ENCODE data around the gene CHST15.

Gene CHST15

GRCh38 chr10:124065382-124066125, 27.8 kb downstream of the CHST15 start:
- DNase-seq (ENCODE audit: low read depth) = no peak

DNA sequence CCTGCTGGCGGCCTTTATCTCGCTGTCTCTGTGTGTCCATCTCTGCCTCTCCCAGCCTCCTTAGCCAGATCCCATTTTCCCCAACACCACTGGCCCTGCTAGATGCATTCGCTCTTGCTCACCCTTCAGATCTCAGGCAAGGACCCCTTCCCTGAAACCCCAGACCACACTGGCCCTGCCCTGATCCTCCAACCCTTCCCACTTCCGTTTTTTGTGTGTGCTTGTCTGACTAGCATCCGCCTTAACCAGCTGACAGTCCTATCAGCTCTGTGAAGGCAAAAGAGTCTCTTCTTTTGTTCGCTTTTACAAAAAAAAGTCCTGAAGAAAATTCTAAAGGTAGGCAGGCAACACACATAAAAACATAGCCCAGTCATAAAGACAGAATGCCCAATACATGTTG, 28.7 kb downstream of the CHST15 start:
- DNase-seq (ENCODE audit: low read depth) = no peak

GRCh38 chr10:124063750-124064603, 29.4 kb downstream of the CHST15 start:
- no peak for DNase-seq (ENCODE audit: low read depth)

DNA sequence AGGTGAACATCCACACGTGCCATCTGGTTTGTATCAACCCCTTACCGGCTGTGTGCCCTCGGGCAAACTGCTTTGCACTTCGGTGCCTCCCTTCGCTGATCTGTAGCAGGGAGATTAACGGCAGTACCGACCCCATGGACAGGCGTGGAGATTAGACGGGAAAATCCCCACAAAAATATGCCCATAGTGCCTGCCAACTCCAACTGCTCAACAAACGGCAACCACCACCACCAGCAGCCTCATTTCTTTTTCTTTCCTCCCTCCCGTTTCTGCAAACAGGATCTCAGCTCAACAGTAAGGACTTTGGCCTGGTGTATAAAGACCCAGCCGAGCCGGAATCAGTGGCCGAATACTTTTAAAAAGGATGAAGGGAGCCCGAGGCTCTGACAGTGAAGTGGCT, 31.0 kb downstream of the CHST15 start:
- DNase-seq (ENCODE audit: low read depth) = no peak

- no peak for DNase-seq (ENCODE audit: low read depth)
Measured at GRCh38 chr10:124061030-124061429, 32.4 kb downstream of the CHST15 start.

- no peak for DNase-seq (ENCODE audit: low read depth)
Measured at GRCh38 chr10:124060148-124060720, 33.2 kb downstream of the CHST15 start.

GRCh38 chr10:124059551-124059950, 33.8 kb downstream of the CHST15 start:
- DNase-seq (ENCODE audit: low read depth) = no peak

GRCh38 chr10:124058346-124059003, 34.9 kb downstream of the CHST15 start:
- no peak for DNase-seq (ENCODE audit: low read depth)

GRCh38 chr10:124057601-124058000, 35.8 kb downstream of the CHST15 start:
- DNase-seq (ENCODE audit: low read depth) = no peak

DNA sequence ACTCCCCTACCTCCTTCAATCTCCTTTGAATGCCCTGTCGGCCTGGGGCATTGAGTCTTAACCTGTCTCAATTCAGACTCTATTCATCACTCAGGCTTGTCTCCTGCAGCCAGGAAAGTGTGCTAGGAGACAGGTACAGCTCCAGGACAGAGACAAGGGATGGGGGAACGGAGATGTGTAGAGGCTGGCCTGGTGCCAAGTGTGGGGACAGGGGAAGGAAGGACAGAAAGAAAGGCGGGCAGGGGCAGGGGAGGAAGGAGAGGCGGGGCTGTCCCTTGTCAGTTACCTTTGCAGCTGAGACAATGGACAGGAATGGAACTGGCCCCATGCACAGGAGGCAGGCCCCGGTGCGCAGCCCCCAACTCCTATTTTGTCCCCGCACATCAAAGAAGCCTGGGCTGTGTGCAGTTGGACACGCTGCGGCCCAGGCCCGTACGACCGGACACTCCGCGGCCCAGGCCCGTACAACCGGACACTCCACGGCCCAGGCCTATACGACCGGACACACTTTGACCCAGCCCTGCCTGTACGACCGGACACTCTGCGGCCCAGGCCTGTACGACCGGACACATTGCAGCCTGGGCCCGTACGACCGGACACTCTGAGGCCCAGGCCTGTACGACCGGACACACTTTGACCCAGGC, 36.9 kb downstream of the CHST15 start:
- DNase-seq (ENCODE audit: low read depth) = no peak

DNA sequence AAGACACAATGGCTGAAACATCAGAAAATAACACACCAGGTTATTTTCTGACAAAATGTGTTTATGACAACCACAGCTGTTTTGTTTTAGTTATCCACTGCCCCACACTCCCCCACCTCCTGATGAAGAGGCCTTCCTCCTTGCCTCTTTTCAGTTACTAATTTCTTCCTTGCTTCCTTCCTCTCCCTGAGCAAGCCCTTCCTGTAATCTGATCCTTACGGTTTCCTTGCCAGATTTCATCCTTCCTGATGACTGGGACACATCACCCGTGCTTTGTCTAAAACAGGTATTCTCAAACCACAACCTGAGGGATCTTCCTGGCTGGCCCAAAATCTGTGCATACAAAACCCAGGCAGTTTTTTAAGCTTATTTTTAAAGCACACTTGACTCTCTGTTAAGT, 39.4 kb downstream of the CHST15 start:
- DNase-seq (ENCODE audit: low read depth) = no peak

- no peak for DNase-seq (ENCODE audit: low read depth)
Measured at GRCh38 chr10:124052561-124052960, 40.8 kb downstream of the CHST15 start.

- DNase-seq (ENCODE audit: low read depth) = no peak
Measured at GRCh38 chr10:124050021-124051015, 43.1 kb downstream of the CHST15 start.

DNA sequence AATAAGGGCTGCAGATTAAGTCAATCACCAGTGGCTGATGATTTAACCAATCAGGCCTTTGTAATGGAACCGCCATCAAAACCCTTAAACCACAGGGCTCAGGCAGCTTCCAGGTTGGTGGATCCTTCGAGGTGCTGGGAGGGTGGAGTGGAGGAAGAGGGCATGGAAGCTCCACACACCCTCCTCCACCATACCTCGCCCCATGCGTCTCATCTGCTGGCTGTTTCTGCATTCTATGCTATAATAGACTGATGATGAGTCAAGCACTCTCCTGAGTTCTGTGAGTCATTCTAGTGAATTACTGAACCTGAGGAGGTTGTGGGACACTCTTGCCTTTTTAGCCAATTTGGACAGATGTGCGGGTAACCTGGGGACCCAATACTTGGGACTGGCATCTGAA, 43.9 kb downstream of the CHST15 start:
- no peak for DNase-seq (ENCODE audit: low read depth)

DNA sequence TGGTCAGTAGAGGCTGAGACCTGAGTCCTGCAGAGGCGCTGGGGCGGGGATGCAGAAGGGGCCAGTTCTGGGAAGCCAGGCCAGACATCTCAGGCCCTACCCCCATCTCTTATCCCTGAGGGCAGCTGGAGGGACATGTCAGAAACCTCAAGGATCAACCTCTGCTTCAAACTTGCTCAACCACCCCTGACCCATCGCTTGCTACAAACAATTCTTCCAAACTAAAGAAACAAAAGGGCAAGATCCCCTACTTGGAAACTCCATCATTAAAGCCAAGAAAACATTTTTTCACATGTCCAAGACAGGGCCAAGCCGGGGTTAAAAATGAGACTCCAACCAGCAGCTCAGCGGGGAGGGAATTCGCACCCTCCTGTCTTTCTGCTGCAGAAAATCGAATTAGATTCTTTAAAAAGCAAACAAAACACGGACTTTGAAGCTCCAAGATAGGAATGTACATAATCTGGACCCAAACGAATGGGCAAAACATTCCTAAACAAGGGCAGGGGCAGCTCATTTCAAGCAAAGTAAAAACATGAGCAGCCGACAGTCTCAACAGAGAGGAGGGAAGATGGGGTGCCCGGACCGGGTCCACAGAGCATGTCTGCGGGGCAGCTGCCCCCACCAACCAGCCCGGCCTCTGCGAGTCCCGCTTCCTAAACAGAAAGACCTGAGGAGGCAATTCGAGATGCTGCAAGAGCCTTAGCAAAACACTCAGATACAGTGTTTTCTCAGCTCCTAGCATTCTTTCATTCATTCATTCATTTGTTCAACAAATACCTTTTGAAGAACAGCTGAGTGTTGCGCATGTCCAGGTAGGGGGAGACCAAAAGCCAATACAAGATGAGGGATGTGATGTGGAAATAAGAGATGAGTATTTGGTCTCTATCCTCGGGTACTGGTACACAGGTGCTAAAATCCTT, 44.8 kb downstream of the CHST15 start:
- DNase-seq (ENCODE audit: low read depth) = no peak

GRCh38 chr10:124047427-124048152, 45.8 kb downstream of the CHST15 start:
- DNase-seq (ENCODE audit: low read depth) = no peak

DNA sequence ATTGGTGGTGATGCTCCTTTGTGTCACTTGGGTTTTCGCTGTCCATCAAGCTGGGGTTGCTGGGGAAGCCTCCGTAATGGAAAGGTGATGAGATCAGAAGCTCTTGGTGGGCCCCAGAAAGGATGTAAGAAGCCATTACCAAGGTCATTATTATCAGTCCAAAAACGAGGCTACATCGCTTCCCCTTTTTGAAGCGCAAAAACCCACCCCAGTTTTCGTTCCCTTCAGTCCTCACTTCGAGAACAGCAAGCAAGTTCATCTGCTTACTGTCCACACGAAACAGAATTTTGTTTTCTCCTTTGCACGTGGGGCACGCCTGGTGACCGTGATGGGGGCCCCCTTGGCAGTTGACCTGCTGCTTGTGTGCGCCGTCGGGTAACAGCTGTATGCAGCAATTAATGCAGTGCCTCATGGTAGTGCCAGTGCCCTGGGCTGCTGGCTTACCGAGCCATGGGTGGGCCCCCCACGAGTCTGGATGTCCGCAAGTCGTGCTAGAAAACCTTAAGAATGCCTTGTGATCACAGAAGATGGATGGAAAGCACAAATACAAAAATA, 47.5 kb downstream of the CHST15 start:
- no peak for DNase-seq (ENCODE audit: low read depth)

DNA sequence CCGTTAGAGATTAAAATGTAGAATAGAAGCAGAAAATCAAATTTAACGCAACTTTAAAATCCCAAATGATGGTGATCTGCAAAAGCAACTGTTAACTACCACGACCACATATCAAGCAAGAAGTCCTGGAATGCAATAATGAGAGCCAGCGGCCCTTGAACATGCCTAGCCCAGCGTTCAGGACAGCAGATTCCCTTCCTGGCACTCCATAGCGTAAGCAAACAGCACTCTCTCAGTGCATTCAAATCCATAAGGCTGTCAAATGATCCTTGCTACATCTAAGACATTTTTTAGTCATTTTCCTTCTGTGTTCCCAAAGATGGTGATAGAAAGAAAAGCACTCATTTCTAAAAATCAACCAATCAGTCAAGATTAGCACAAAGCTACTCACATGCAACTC, 48.1 kb downstream of the CHST15 start:
- DNase-seq (ENCODE audit: low read depth) = no peak
